GM21723 (cell line): Measurements from ENCODE around the gene CAPZB.

Experiments used
- ATAC-seq: cut with Tn5 transposase; IDR thresholded peaks from one replicate; pipeline ENCODE4 v1.9.1; 2021; ENCODE audit warnings: mild to moderate bottlenecking, moderate library complexity; ENCODE audit not compliant: unreplicated experiment

The CAPZB gene

GRCh38 chr1:19472174-19472573 lies 13.2 kb downstream of the CAPZB start:
- no peak for ATAC-seq

- no peak for ATAC-seq
Measured at GRCh38 chr1:19469004-19469403, 16.3 kb downstream of the CAPZB start.

- ATAC-seq, result no peak
Measured at GRCh38 chr1:19468397-19468956, 16.9 kb downstream of the CAPZB start.

- no peak for ATAC-seq
Measured at GRCh38 chr1:19467199-19468187, 17.8 kb downstream of the CAPZB start.

- ATAC-seq, result no peak
Measured at GRCh38 chr1:19466112-19466561, 19.2 kb downstream of the CAPZB start.

GRCh38 chr1:19465650-19466049 lies 19.7 kb downstream of the CAPZB start:
- no peak for ATAC-seq

GRCh38 chr1:19465123-19465522 lies 20.2 kb downstream of the CAPZB start:
- no peak for ATAC-seq

- no peak for ATAC-seq
Measured at GRCh38 chr1:19464696-19465095, 20.6 kb downstream of the CAPZB start.

- no peak for ATAC-seq
Measured at GRCh38 chr1:19463504-19463803, 21.9 kb downstream of the CAPZB start.

- peak; percentile 55 for ATAC-seq
Measured at GRCh38 chr1:19462781-19463503, 22.4 kb downstream of the CAPZB start.

GRCh38 chr1:19461220-19461554 lies 24.2 kb downstream of the CAPZB start:
- ATAC-seq, result no peak

- ATAC-seq, result no peak
Measured at GRCh38 chr1:19460535-19461219, 24.7 kb downstream of the CAPZB start.

- ATAC-seq, result no peak
Measured at GRCh38 chr1:19458815-19459417, 26.4 kb downstream of the CAPZB start.

GRCh38 chr1:19457607-19458006 lies 27.7 kb downstream of the CAPZB start:
- ATAC-seq, result no peak

GRCh38 chr1:19456968-19457441 lies 28.3 kb downstream of the CAPZB start:
- ATAC-seq, result no peak

GRCh38 chr1:19455353-19455752 lies 30.0 kb downstream of the CAPZB start:
- ATAC-seq, result no peak

GRCh38 chr1:19454265-19455146 lies 30.8 kb downstream of the CAPZB start:
- ATAC-seq, result no peak

- ATAC-seq, result no peak
Measured at GRCh38 chr1:19453741-19454201, 31.6 kb downstream of the CAPZB start.

- no peak for ATAC-seq
Measured at GRCh38 chr1:19452221-19452663, 33.1 kb downstream of the CAPZB start.
